HepG2 (cell line): Measurements from ENCODE around the gene FAT2. TPM values are rescaled to one million over a fixed set of nuclear protein-coding genes. Genes with fewer than 3 reads are reported as not detected.

Source experiments
- ATAC-seq: fragments of 200-7000 bp; cut with Tn5 transposase; 3 replicates; pipeline ENCODE4 v1.9.1; 2020; ENCODE audit warnings: mild to moderate bottlenecking, moderate library complexity
- BruUV-seq: library from RNA; stranded (reverse); fragments of 400-500 nt; replicated peaks from 2 replicates; lab custom pipeline; 2021; lab: Mats Ljungman, UMichigan
- CTCF ChIA-PET: fragments of 300-600 bp; formaldehyde crosslinking; extraction: SDS; loops from one replicate; lab custom pipeline; 2021; ENCODE audit warnings: low total read pairs, inconsistent platforms, low intra/inter-chr PET ratio; lab: Yijun Ruan, JAX
- POLR2A ChIA-PET: fragments of 350-600 bp; sonication (Branson Sonifier 250); formaldehyde crosslinking; loops from one replicate; lab custom pipeline; 2020; ENCODE audit warnings: antibody characterized with exemption, inconsistent platforms; lab: Yijun Ruan, JAX
- DNase-seq: peaks from one replicate; pipeline ENCODE4 v3.0.0-alpha.2; 2015; ENCODE audit warnings: low spot score
- FAIRE-seq: peaks from 3 replicates; lab custom pipeline; 2011; peaks lifted over from hg19 to GRCh38; lab: Jason Lieb, UNC
- H2AFZ ChIP-seq: one replicate; pipeline ENCODE4 v1.6.1; 2011; ENCODE audit warnings: low read length, inconsistent platforms
- H3K27ac ChIP-seq: fragments of 300-600 bp; 3 replicates; pipeline ENCODE4 v1.8.0; 2011; ENCODE audit warnings: mixed run types, mild to moderate bottlenecking, mixed read lengths, low read length, inconsistent platforms; ENCODE audit not compliant: insufficient read depth; ENCODE audit errors: extremely low read length
- H3K27me3 ChIP-seq, 2 experiments: fragments of 200-600 bp in 1 of 2; 2 replicates in 1 of 2; 3 replicates in 1 of 2; pipeline versions ENCODE4 v1.6.0 to v1.8.0; 2011; ENCODE audit warnings: low read length in 2 of 2, mild to moderate bottlenecking in 2 of 2, moderate library complexity in 2 of 2, inconsistent platforms in 1 of 2; ENCODE audit not compliant: insufficient read depth in 2 of 2, control insufficient read depth in 1 of 2
- H3K36me3 ChIP-seq, 2 experiments: fragments of 200-600 bp in 1 of 2; replicated peaks in 1 of 2; 2 replicates in 1 of 2; 3 replicates in 1 of 2; pipeline versions ENCODE4 v1.5.1 to v1.8.0; 2011; ENCODE audit warnings: low read length in 2 of 2, inconsistent platforms in 1 of 2; ENCODE audit not compliant: insufficient read depth in 2 of 2, control insufficient read depth in 1 of 2
- H3K4me1 ChIP-seq: 2 replicates; pipeline ENCODE4 v1.5.1; 2012; ENCODE audit warnings: low read length, inconsistent platforms; ENCODE audit not compliant: insufficient read depth
- H3K4me2 ChIP-seq: 2 replicates; pipeline ENCODE4 v1.6.0; 2011; ENCODE audit warnings: low read depth, low read length, inconsistent platforms
- H3K4me3 ChIP-seq, 3 experiments: fragments of 200-600 bp in 1 of 3; sonication (generic), shearing (Covaris generic) in 1 of 3; replicated peaks in 1 of 3; 2 replicates each; pipeline ENCODE4 v1.5.1; 2011 to 2016; ENCODE audit warnings: low read length in 3 of 3, inconsistent platforms in 2 of 3, low read depth in 2 of 3, mild to moderate bottlenecking in 2 of 3, control low read depth in 1 of 3, mixed read lengths in 1 of 3; ENCODE audit not compliant: insufficient read depth in 1 of 3
- H3K79me2 ChIP-seq: one replicate; pipeline ENCODE4 v1.6.1; 2011; ENCODE audit warnings: low read length, inconsistent platforms; ENCODE audit not compliant: insufficient read depth
- H3K9ac ChIP-seq: 2 replicates; pipeline ENCODE4 v1.6.0; 2011; ENCODE audit warnings: mild to moderate bottlenecking, low read depth, low read length, inconsistent platforms; ENCODE audit not compliant: insufficient read depth
- H3K9me3 ChIP-seq: 2 replicates; pipeline ENCODE4 v1.5.1; 2012; ENCODE audit warnings: mild to moderate bottlenecking, low read length
- H4K20me1 ChIP-seq: 2 replicates; pipeline ENCODE4 v1.6.0; 2011; ENCODE audit warnings: inconsistent platforms, mild to moderate bottlenecking, low read length, moderate library complexity; ENCODE audit not compliant: insufficient read depth
- AGO2 ChIP-seq: fragments of 200-400 bp; formaldehyde crosslinking; optimal IDR thresholded peaks from 2 replicates; pipeline ENCODE3; 2017; ENCODE audit warnings: mild to moderate bottlenecking, low read depth, low read length, moderate library complexity
- FOXP1 ChIP-seq, 2 experiments: fragments of 450-650 bp in 1 of 2; IDR thresholded peaks; 2 replicates each; pipeline ENCODE4 v1.6.1; 2017 to 2018; ENCODE audit warnings: antibody characterized with exemption in 1 of 2
- GATAD1 ChIP-seq: IDR thresholded peaks from 2 replicates; pipeline ENCODE4 v1.6.1; 2016; ENCODE audit warnings: missing genetic modification reagents, missing compliant biosample characterization
- HMG20A ChIP-seq: IDR thresholded peaks from 2 replicates; pipeline ENCODE4 v1.6.1; 2016; ENCODE audit warnings: borderline replicate concordance
- IKZF4 ChIP-seq: sonication (generic); formaldehyde crosslinking; IDR thresholded peaks from 2 replicates; pipeline ENCODE4 v1.5.1; 2020; ENCODE audit warnings: borderline replicate concordance, mild to moderate bottlenecking, low read depth, missing genetic modification reagents; ENCODE audit errors: not compliant biosample characterization
- KAT2B ChIP-seq: fragments of 150-350 bp; IDR thresholded peaks from 2 replicates; pipeline ENCODE4 v1.6.1; 2014; ENCODE audit warnings: low read depth, low read length, borderline replicate concordance
- KDM4B ChIP-seq: sonication (generic); formaldehyde crosslinking; IDR thresholded peaks from 2 replicates; pipeline ENCODE4 v1.4.0; 2020; ENCODE audit warnings: missing genetic modification reagents
- NCOA2 ChIP-seq: sonication (generic); formaldehyde crosslinking; IDR thresholded peaks from 2 replicates; pipeline ENCODE4 v1.8.0; 2022; ENCODE audit warnings: inconsistent platforms
- NFIB ChIP-seq: sonication (generic); formaldehyde crosslinking; IDR thresholded peaks from 2 replicates; pipeline ENCODE4 v1.9.0; 2021; ENCODE audit warnings: missing genetic modification reagents, mild to moderate bottlenecking, borderline replicate concordance
- SMAD3 ChIP-seq: sonication (generic); formaldehyde crosslinking; IDR thresholded peaks from 2 replicates; pipeline ENCODE4 v1.4.0; 2020; ENCODE audit warnings: missing genetic modification reagents
- ZC3H13 ChIP-seq: sonication (generic); formaldehyde crosslinking; IDR thresholded peaks from 2 replicates; pipeline ENCODE4 v1.8.1; 2023; ENCODE audit warnings: mild to moderate bottlenecking, missing genetic modification reagents, moderate library complexity
- ZNF331 ChIP-seq: sonication (generic); formaldehyde crosslinking; IDR thresholded peaks from 2 replicates; pipeline ENCODE4 v1.4.0; 2020; ENCODE audit warnings: missing genetic modification reagents
- WGBS: methylation state at CpG from one replicate; pipeline ENCODE4 v1.1.6; 2017; ENCODE audit warnings: low lambda C conversion rate; 5-methylcytosine and 5-hydroxymethylcytosine counted together
- in situ Hi-C: cut with HindIII; loops from 2 replicates; pipeline ENCODE4 v1.10.0; 2017; ENCODE audit warnings: low pct_unique_long_range_greater_than_20kb; ENCODE audit not compliant: extremely low pct_ligation_motif_present
- intact Hi-C: fragments of 100-400 bp; cut with micrococcal nuclease; formaldehyde crosslinking; loops from one replicate; pipeline ENCODE4 v1.10.0; 2022; ENCODE audit not compliant: unreplicated experiment
- polyA plus RNA-seq, 8 experiments: library from polyadenylated mRNA; depleted of rRNA in 3 of 8; stranded (reverse) in 7 of 8; unstranded in 1 of 8; fragments of >200 nt; fragmentation: Illumina TruSeq in 4 of 8; extraction: Trizol in 4 of 8; gene quantifications; 2 replicates each; pipeline versions ENCODE4 v1.2.1 to v1.2.3, GENCODE V29; 2011 to 2016; ENCODE audit warnings: low read depth in 4 of 8, missing spikeins in 1 of 8, mixed read lengths in 1 of 8; ENCODE audit not compliant: insufficient read depth in 1 of 8
- total RNA-seq, 5 experiments: library from RNA; depleted of rRNA; stranded (reverse); fragments of >200 nt; fragmentation: Illumina TruSeq; extraction: Trizol; gene quantifications; 2 replicates each; pipeline ENCODE4 v1.2.3, GENCODE V29; 2016; ENCODE audit warnings: low read depth in 1 of 5
- TF ChIP-seq, protein P1 (sequence below): sonication (generic); formaldehyde crosslinking; IDR thresholded peaks from 2 replicates; pipeline ENCODE4 v1.5.0; 2020; ENCODE audit warnings: mild to moderate bottlenecking, missing genetic modification reagents

Gene FAT2
- total and polyA plus RNA-seq, 2 of the 13 experiments (the other 11 are each of a cell fraction or from before 2014, with no cell fraction given): not detected

DNA sequence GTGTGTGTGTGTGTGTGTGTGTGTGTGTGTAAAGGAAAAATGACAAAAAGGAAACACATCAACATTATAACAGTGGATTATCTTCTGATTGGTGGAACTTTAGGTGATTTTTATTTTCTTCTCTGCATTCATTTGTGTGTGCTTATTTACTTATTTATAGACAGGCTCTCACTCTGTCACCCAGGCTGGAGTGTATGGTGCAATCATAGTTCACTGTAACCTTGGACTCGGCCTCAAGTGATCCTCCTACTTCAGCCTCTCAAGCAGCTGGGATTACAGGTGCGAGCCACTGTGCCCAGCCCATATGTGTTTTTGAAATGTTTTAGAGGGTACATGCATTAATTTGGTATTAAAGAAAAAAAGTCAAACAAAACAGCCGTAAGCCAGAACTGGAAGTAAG is 39.1 kb downstream of the FAT2 start:
- in situ Hi-C loops: no loop called here
- CTCF ChIA-PET: no interaction called here
- no peaks in the 10 kb centered on the region for H4K20me1 ChIP-seq
- FAIRE-seq (no peak), DNase-seq (no peak), ATAC-seq (no peak)
- WGBS: 1% methylated on average over 3 of the region's 3 CpGs
- POLR2A ChIA-PET: no interaction called here
- BruUV-seq: no TSS peak
- H3K9me3 ChIP-seq: no peaks in the 10 kb centered on the region
- no peak overlapping the region for H2AFZ ChIP-seq
- TF ChIP-seq ZC3H13: no peak
- TF ChIP-seq, protein P1, sequence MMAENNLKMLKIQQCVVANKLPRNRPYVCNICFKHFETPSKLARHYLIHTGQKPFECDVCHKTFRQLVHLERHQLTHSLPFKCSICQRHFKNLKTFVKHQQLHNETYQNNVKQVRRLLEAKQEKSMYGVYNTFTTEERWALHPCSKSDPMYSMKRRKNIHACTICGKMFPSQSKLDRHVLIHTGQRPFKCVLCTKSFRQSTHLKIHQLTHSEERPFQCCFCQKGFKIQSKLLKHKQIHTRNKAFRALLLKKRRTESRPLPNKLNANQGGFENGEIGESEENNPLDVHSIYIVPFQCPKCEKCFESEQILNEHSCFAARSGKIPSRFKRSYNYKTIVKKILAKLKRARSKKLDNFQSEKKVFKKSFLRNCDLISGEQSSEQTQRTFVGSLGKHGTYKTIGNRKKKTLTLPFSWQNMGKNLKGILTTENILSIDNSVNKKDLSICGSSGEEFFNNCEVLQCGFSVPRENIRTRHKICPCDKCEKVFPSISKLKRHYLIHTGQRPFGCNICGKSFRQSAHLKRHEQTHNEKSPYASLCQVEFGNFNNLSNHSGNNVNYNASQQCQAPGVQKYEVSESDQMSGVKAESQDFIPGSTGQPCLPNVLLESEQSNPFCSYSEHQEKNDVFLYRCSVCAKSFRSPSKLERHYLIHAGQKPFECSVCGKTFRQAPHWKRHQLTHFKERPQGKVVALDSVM (CRISPR knock-in tag): peak; percentile 41; the same call in 1 of the 2 replicates
- no peak for TF ChIP-seq FOXP1 (IDR thresholded peaks at IDR 0.05)
- TF ChIP-seq FOXP1 (CRISPR knock-in tag; IDR thresholded peaks at IDR 0.05): no peak
- intact Hi-C loops: no loop called here
- H3K4me3 ChIP-seq: no peak overlapping the region
- no peaks in the 10 kb centered on the region for H3K79me2 ChIP-seq
- H3K36me3 ChIP-seq: no peaks in the 10 kb centered on the region
- no peak overlapping the region for H3K4me2 ChIP-seq
- H3K27ac ChIP-seq: no peak overlapping the region
- peaks cover 0 to 3% of the 10 kb centered on the region in 2 experiments; a peak in 1 of 5 replicates for H3K27me3 ChIP-seq
- H3K9ac ChIP-seq: no peak overlapping the region
- 0 out of 2 replicates have a peak, but pooled peaks cover 6% of the 10 kb centered on the region for H3K4me1 ChIP-seq

DNA sequence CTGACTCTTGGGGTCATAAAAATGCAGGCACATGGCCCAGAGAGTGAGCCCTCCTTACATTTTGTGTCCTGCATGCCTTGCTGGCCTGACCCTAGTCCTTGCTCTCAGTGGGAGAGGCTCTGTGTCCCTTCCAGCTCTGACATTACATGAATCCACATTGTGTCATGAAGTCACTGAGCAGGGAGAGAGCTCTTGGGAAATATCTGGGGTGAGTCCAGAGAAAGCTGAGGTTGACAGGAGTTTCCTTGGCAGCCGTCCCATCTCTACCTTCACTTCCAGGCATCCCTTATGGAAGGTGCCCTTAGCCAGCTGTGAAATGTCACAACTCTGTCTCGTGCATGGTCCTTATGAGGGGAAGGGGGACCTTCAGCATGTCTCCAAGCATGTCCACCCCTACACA is 41.0 kb downstream of the FAT2 start:
- Histone ChIP-seq H3K9me3 (no peaks in the 10 kb centered on the region), H4K20me1 (no peaks in the 10 kb centered on the region), H3K27ac (no peak overlapping the region), H3K4me1 (0 out of 2 replicates have a peak, but pooled peaks cover 6% of the 10 kb centered on the region), H3K4me2 (no peak overlapping the region), H3K27me3 (no peaks in the 10 kb centered on the region), H3K9ac (no peak overlapping the region), H3K79me2 (no peaks in the 10 kb centered on the region), H3K36me3 (no peaks in the 10 kb centered on the region), H3K4me3 (no peak overlapping the region), H2AFZ (no peak overlapping the region)
- ChIA-PET POLR2A (no interaction called here), CTCF (no interaction called here)
- TF ChIP-seq NCOA2 (CRISPR knock-in tag) (no peak), GATAD1 (CRISPR knock-in tag) (no peak), AGO2 (no peak), KAT2B (no peak), KDM4B (CRISPR knock-in tag) (no peak), NFIB (CRISPR knock-in tag) (no peak), ZNF331 (CRISPR knock-in tag) (no peak), SMAD3 (no peak), IKZF4 (CRISPR knock-in tag) (no peak), HMG20A (CRISPR knock-in tag) (no peak)
- ATAC-seq (no peak), FAIRE-seq (no peak), DNase-seq (no peak)
- BruUV-seq: no TSS peak
- 25% methylated on average over 2 of the region's 2 CpGs for WGBS
- intact Hi-C loops: no loop called here
- in situ Hi-C loops: no loop called here
